Prostate gland (tissue), 2 donors: ENCODE results near the gene TLR5.

Experiments
- CTCF ChIP-seq, 4 experiments: fragments of 200-600 bp in 2 of 4; fragments of 450-650 bp in 2 of 4; sonication (generic) in 2 of 4; IDR thresholded peaks; 1 replicate in 3 of 4; 2 replicates in 1 of 4; pipeline ENCODE4 v1.5.1; 2016 to 2019; ENCODE audit warnings: antibody characterized with exemption in 4 of 4, mild to moderate bottlenecking in 2 of 4, moderate library complexity in 2 of 4
- POLR2A ChIP-seq: fragments of 450-650 bp; IDR thresholded peaks from one replicate; pipeline ENCODE4 v1.6.1; 2016; ENCODE audit warnings: antibody characterized with exemption, mild to moderate bottlenecking

DNA sequence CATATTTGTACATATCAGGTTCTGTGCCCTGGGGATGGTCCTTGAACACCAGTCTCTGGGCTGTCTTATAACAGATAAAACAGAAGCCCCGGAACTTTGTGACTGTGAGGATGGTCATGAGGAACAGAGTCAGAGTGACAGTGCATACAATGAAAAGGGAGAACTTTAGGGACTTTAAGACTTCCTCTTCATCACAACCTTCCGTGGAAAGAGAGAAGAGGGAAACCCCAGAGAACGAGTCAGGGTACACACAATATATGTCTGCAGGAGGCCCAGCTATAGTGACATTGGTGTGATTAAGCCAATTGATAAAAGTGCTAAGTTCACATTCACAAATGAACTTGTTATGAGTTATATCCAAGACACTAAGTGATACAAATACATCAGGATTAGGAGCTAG, 32.1 kb downstream of the TLR5 start:
- no peak for TF ChIP-seq CTCF (IDR thresholded peaks at IDR 0.05)
- no peak for TF ChIP-seq POLR2A
